Islet of Langerhans (tissue), 1 donor: ENCODE measurements around the gene SCO2.
"Not testable (repeated sequence)": the region's sequence is repeated elsewhere in the genome, so short reads cannot be mapped to it uniquely, and the experiment has no call there.

Source experiments
- FAIRE-seq: peaks from one replicate; lab custom pipeline; 2011; peaks lifted over from hg19 to GRCh38; lab: Jason Lieb, UNC

SCO2 gene

GRCh38 chr22:50531546-50531961, 6.2 kb upstream of the SCO2 start:
- no peak for FAIRE-seq

GRCh38 chr22:50530877-50531545, 5.6 kb upstream of the SCO2 start:
- no peak for FAIRE-seq

- no peak for FAIRE-seq
Measured at GRCh38 chr22:50530580-50530876, 5.1 kb upstream of the SCO2 start.

GRCh38 chr22:50529897-50530579, 4.6 kb upstream of the SCO2 start, which contains the start of gene TYMP:
TSS of gene TYMP (minus strand) at chr22:50530012. CDS start at chr22:50529709, 303 bp downstream.
- no peak for FAIRE-seq

GRCh38 chr22:50529416-50529896, 4.1 kb upstream of the SCO2 start:
- no peak for FAIRE-seq

- no peak for FAIRE-seq
Measured at GRCh38 chr22:50528682-50529415, 3.5 kb upstream of the SCO2 start.

GRCh38 chr22:50527921-50528681, 2.7 kb upstream of the SCO2 start:
- FAIRE-seq: no peak

- no peak for FAIRE-seq
Measured at GRCh38 chr22:50526834-50527801, 1.7 kb upstream of the SCO2 start.

GRCh38 chr22:50526108-50526833, 873 bp upstream of the SCO2 start:
- FAIRE-seq: no peak

GRCh38 chr22:50525858-50526107, 385 bp upstream of the SCO2 start:
- FAIRE-seq: no peak

- FAIRE-seq: no peak
Measured at GRCh38 chr22:50524676-50525103, 708 bp downstream of the SCO2 start.

- no peak for FAIRE-seq
Measured at GRCh38 chr22:50523806-50524675, 1.4 kb downstream of the SCO2 start.

- FAIRE-seq: no peak
Measured at GRCh38 chr22:50523458-50523805, 2.0 kb downstream of the SCO2 start.

- FAIRE-seq: no peak
Measured at GRCh38 chr22:50522806-50523438, 2.5 kb downstream of the SCO2 start.

GRCh38 chr22:50522208-50522805, 3.1 kb downstream of the SCO2 start:
- FAIRE-seq: no peak

GRCh38 chr22:50521710-50522109, 3.7 kb downstream of the SCO2 start:
- no peak for FAIRE-seq

GRCh38 chr22:50520826-50521453, 4.5 kb downstream of the SCO2 start:
- no peak for FAIRE-seq

- not testable (repeated sequence) for FAIRE-seq
Measured at GRCh38 chr22:50520184-50520583, 5.2 kb downstream of the SCO2 start.

GRCh38 chr22:50519151-50519550, 6.2 kb downstream of the SCO2 start:
- no peak for FAIRE-seq
